GM21381 (cell line): ENCODE data around the gene PPP2R2D.
"Not testable (repeated sequence)": the region's sequence is repeated elsewhere in the genome, so short reads cannot be mapped to it uniquely, and the experiment has no call there.

Experiments
- ATAC-seq: cut with Tn5 transposase; IDR thresholded peaks from one replicate; pipeline ENCODE4 v1.9.1; 2021; ENCODE audit warnings: mild to moderate bottlenecking, moderate library complexity; ENCODE audit not compliant: unreplicated experiment

Gene PPP2R2D

DNA sequence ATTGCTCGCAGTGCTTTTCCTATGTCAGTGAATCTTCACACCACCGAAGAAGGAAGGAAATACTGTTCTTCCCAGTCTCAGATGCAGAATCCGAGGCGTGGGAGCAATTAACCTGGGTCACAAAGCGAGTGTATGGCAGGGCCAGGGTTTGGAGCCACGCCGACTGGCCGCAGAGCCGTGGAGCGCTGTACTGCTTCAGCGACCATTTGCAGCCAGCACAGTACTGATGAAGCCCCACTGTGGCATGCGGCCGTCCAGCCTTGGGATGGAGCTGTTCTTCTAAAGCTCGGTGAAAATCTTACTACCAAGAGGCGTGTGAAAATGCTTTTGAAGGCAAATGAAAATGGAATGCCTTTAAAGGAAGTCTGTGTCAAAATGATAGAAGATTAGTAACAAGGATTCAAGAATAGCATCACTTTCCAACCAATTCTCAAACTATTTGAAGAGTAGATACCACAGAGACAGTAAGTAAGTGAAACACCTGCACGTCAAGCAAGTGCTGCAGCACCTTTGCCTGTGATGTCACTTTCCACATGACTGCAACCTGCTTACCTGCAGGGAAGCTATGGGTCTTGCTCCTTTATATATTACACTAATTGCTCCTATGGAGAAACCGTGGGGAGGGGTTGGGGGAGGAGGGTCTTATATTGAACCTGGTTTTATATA lies 4.9 kb downstream of the PPP2R2D start:
- no peak for ATAC-seq

DNA sequence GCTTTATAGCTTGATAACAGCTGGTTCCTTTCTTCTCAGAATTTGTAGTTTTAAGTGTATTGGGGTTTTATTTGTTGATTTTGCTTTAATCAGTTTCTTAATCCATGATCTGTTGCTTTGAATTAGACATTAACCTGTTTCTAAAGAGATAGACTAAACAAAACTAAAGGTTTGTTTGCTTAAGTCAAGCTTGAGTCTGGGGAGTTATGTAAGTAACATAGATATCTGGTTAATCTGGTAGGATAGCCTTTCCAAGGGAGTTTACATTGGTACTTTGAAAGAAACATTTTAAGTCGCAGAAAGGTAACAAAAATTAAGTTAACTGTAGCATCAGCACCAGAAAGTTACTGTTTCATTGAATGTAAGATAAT lies 5.4 kb downstream of the PPP2R2D start:
- no peak for ATAC-seq

DNA sequence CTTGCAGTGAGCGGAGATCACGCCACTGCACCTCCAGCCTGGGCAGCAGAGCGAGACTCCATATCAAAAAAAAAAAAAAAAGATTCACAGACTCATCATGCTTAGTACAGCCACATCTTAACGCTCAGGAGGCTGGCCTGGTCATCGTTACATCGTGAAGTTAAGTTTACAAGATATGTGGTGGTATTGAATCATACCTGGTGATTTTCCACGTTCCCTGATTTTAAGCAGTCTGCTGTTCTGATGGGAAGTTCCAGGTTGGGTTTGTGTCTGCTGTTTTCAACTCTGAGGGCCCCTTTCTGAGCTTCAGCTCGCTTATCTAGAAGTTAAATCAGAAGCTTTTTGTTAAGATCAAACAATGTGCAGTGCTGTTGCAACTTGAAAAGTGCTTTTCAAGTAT lies 6.9 kb downstream of the PPP2R2D start:
- no peak for ATAC-seq

DNA sequence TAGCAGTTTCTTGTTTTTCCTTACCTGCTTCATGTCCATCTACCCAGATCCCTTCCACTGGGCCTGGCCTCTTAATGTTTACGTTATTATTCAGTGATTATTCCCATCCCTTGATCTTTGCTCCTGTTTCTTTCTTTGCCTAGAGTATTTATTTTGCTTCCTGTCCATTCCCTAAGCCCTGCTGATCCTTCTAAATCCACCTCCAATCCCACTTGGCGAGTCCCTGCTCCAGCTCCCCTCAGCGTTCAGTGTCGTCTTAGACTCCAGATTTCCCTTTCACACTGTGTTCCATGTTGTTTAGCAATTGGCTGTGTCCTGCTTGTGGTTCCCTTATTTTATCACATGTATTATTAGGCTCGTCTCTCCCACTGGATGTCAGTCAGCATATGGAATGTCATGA lies 7.3 kb downstream of the PPP2R2D start:
- no peak for ATAC-seq

DNA sequence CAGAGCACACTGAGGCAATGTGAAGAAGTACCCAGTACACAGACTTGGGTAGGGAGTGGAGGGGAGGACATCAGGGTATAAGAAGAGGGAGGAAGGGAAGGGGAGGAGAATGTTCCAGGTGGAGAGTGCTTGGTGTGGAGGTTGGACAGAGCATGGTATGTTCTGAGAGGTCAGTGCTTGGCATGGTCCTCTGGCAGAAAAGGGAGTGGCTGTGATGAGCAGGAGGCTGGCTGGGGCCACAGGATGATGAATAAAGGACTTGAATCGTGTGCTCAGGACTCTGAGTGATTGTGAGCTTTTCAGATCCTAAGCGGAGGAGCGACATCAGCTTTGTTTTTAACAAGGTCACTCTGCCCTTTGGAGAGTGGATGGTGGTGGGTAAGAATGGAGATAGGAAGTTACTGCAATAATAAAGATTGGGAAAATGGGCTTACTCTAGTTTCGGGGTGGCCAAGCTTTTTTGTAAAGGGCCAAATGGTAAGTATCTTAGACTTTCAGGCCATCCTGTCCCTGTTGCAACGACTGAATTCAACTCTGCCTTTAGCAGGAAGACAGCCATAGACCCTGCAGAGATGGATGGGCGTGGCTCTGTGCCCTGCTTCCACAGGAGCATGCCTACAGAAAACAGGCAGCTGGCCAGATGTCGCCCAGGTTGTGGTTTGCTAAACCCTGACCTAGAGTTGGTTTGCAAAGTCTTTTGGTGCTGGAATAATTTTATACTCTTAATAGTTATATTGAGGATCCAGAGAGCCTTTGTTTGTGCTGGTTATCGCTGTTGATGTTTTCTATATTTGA lies 8.4 kb downstream of the PPP2R2D start:
- no peak for ATAC-seq

DNA sequence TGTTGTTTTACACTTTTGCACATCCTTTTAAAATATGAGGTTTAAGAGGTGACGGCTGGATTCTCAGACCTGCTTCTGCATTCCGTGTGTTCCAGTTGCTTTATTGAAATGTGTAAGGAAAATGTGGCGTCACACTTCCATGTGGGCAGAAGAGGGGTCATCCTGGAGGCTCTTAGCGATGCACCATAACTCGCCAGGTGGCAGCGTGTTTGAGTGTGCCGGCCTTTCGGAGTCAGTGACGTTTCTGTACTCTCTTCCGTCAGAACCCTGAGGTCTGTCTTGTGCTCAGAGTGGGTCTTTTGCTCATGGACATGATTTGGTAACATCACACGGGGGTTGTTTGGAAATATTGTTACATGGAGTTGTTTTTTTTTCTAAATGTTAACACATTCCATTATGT lies 9.1 kb downstream of the PPP2R2D start:
- no peak for ATAC-seq

DNA sequence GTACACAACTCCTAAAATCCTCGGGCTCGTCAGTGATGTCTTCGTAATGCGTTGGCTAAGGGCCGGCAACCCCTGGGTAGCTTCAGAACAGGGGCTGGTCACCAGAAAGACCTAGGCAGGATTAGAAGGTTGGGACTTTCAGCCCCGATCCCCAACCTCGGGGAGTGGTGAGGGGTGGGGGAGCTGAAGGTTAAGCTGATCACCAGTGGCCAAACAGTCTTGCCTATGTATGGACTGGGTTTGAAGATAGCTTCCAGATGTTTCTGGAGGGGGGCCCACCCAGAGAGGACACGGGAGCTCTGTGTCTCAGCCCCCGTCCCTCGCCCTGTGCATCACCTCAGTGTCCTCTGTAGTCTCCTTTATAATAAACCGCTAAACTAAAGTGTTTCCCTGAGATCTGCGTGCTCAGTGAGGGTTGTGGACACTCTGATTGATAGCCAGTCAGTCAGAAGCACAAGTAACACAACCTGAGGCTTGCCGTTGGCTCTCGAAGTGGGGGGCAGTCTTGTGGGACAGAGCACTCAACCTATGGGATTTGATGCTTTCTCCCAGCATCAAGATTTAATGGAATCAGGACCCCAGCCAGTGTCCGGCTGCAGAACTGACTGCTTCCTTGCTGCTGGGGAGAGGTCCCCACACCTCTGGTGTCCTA lies 10.0 kb downstream of the PPP2R2D start:
- no peak for ATAC-seq

DNA sequence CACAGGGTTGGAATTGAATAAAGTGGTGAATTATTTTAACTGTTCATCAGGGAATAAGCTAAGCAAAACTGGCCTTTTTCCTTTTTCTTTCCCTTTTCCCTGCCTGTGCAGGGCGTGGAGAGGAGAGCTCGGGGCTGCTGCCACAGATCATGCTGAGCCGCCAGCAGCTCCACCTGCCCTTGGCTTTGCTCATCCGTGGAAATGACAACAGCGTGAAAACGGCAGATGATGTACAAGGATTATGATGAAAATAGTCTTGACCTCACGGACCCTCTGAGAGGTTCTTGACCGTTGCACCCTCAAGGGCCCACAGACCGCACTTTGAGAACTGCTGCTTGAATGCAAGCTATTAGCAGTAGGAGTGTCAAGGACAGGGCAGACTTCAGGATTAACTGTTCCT lies 10.6 kb downstream of the PPP2R2D start:
- ATAC-seq, result no peak

DNA sequence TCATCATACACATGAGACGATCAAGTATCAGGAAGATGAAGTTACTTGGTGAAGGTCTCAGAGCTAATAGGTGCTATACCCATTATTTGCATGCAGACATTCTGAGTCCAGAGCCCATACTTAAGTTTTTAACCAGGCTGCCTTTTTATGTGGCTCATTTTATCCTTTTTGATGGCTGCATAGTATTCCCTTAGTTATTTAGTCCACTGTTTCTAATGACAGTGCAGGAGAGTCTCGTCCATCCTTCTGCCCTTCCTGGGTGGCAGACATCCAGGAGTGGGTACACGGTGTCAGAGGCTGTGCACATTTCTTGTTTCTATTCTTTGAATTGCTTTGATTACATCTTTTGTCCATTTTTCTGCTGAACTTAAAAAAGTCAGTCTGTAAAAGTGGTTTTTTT lies 11.8 kb downstream of the PPP2R2D start:
- ATAC-seq, result no peak

DNA sequence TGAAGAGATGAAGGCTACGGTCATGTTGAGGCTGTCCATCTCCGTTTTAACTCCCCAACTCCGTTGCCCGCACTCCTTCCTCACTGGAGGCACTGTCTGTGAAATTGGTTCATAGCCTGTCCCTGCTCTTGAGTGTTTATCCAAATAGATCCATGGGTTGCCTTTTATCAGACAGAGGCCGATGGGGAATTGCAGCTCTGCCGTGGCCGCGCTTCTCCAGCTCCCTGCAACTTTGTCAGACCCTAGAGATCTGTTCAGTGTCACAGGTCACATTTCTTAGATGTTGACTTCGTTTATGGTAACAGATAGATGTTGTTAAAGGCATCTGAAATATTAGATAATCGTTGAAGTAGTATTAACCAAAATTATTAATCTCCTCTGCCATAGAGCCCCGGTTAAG lies 14.7 kb downstream of the PPP2R2D start:
- no peak for ATAC-seq

DNA sequence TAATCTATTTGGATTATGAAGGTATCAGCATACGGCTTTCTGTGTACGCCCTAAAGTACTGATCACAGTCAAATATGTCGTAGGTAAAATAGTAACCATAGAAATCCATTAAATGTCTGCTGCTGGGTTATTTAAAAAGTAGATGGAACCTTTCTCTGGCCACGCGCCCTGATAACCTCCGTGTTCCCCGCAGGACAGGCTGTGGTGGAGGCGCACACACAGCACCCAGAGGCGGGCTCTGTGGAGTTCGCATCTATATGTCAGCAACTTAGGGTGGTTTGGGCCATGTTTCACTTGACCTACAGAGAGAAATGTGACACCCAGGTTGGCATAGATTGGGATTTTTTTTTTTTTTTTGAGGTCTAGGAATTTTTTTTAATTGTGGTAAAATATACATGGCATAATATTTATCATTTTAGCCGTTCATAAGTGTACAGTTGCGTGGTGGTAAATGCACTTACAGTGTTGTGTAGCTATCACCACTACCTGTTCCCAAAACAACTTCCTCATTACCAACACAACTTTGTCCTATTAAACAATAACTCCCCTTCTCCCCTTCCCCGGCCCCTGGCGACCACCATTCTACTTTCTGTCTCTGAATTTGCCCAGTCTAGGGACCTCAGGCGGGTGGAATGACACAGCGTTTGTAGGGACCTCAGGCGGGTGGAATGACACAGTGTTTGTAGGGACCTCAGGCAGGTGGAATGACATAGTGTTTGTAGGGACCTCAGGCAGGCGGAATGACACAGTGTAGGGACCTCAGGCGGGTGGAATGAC lies 15.4 kb downstream of the PPP2R2D start:
- ATAC-seq, result no peak

DNA sequence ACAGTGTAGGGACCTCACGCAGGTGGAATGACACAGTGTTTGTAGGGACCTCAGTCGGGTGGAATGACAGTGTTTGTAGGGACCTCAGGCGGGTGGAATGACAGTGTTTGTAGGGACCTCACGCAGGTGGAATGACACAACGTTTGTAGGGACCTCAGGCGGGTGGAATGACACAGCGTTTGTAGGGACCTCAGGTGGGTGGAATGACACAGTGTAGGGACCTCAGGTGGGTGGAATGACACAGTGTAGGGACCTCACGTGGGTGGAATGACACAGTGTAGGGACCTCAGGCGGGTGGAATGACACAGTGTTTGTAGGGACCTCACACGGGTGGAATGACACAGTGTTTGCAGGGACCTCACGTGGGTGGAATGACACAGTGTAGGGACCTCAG lies 16.0 kb downstream of the PPP2R2D start:
- ATAC-seq, result not testable (repeated sequence)

DNA sequence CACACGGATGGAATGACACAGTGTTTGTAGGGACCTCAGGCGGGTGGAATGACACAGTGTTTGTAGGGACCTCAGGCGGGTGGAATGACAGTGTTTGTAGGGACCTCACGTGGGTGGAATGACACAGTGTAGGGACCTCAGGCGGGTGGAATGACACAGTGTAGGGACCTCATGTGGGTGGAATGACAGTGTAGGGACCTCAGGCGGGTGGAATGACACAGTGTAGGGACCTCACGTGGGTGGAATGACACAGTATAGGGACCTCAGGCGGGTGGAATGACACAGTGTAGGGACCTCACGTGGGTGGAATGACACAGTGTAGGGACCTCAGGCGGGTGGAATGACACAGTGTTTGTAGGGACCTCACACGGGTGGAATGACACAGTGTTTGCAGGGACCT lies 16.7 kb downstream of the PPP2R2D start:
- not testable (repeated sequence) for ATAC-seq

DNA sequence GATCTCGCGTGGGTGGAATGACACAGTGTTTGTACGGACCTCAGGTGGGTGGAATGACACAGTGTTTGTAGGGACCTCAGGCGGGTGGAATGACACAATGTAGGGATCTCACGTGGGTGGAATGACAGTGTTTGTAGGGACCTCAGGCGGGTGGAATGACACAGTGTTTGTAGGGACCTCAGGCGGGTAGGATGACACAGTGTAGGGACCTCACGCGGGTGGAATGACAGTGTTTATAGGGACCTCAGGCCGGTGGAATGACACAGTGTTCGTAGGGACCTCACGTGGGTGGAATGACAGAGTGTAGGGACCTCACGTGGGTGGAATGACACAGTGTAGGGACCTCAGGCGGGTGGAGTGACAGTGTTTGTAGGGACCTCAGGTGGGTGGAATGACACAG lies 18.7 kb downstream of the PPP2R2D start:
- ATAC-seq, result not testable (repeated sequence)

DNA sequence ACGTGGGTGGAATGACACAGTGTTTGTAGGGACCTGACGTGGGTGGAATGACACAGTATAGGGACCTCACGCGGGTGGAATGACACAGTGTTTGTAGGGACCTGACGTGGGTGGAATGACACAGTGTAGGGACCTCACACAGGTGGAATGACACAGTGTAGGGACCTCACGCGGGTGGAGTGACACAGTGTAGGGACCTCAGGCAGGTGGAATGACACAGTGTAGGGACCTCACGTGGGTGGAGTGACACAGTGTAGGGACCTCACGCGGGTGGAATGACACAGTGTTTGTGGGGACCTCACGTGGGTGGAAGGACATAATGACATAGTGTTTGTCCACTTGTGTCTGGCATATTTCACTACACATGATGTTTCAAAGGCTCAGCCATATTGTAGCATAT lies 19.3 kb downstream of the PPP2R2D start:
- ATAC-seq, result no peak

DNA sequence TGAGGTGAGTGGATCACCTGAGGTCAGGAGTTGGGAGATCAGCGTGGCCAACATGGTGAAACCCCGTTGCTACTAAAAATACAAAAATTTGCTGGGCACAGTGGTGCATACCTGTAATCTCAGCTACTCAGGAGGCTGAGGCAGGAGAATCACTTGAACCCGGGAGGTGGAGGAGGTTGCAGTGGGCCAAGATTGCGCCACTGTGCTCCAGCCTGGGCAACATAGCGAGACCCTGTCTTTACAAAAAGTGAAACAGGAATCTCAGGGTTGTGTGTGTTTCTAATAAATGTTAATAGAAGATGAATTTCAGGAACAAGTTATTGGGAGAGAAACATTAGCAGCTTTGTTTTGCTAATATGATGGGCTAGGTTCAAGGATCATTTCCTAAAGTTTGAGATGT lies 19.9 kb downstream of the PPP2R2D start:
- no peak for ATAC-seq

DNA sequence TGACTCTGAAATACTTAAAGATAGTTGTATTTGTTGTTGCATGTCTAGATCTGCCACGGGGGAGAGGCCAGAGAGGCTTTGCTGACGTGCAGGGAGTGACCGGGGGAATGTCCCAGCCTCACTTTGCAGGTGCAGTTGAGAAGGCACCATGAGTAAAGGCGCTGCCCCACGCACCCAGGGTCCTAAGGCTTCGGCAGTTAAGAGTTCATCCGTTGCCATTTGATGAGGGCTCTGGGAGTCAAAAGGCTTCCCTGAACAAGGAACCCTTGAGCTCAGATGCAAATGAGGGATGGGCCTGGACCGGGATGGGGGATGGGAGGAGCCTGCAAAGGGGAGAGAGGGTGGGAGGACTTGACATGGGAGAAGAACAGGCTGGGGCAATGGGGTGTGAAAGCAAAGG lies 20.4 kb downstream of the PPP2R2D start:
- no peak for ATAC-seq

DNA sequence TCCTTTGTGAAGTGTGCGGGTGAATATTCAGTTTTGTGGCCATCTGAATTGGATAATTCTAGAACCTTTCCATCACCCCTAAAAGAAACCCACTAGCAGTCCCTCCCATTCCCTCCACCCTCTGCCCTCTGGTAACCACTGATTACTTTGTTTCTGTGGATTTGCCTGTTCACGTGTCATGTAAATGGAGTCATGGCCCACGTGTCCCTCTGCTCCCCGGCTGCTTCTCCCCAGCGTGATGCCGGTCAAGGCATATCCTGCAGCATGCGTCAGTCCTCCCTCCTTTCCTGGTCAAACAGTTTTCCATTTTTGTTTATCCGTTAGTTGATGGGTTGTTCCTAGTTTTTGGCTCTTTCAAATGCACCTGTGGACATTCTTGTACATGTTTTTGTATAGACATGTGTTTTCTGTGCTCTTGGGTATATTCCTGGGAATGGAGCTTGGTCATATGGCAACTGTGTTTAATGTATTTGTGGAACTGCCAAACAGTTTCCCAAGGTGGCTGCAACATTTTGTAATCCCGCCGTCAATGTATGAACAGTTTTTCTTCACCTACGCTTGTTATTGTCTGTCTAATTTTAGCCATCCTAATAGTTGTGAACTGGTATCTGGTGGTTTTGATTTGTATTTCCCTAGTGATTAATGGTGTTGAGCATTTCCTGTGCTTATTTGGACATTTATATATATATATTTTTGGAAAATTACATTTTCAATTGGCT lies 22.4 kb downstream of the PPP2R2D start:
- ATAC-seq, result no peak

DNA sequence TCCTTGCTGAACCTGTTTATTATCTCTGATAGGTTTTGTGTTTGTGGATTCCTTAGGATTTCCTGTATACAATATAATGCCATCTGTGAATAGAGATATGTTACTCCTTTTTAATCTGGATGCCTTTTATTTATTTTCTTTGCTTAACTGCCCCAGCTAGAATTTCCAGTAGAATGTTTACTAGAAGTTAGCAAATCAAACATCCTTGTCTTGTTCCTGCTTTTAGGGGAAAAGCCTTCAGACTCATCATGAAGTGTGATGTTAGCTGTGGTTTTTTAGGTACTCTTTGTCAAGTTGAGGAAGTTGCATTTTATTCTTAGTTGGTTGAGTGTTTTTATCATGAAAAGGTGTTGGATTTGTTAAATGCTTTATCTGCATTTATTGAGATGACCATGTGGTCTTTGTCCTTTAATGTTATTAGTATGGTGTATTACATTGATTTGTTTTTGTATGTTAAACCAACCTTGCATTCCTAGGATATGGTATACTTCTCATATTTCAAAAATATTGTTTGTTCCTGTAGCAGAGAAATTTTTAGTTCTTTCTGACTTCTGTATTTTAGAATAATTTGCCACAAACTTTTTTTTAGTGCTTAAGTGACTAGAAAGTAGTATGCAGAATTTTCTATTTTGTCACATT lies 24.3 kb downstream of the PPP2R2D start:
- no peak for ATAC-seq

DNA sequence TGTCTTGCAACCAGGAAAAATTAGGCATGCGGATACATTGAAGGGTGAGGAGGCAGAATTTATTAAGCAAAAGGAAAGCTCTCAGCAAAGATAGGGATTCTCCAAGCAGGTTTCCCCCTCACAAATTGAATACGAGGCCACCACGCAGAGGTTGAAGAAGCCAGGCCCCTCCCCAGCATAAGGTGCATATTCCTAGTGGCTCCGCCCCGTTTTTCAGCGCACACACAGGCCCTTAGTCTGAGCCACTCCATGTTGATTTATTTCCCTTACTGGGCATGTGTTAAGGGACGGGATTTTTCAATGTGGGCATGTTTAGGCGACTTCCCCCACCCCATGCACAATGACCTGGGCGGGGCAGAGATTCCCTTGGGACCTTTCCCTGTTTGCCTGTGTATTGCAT lies 24.9 kb downstream of the PPP2R2D start:
- ATAC-seq, result no peak
